Daoy (cell line): ENCODE measurements around the gene BCL11B. TPM values are rescaled to one million over a fixed set of nuclear protein-coding genes. Genes with fewer than 3 reads are reported as not detected.

Experiments used
- DNase-seq: peaks from one replicate; pipeline ENCODE4 v3.0.0-alpha.2; 2015; ENCODE audit warnings: low read depth
- total RNA-seq: library from RNA; depleted of rRNA; stranded (reverse); fragments of >200 nt; shearing (Covaris generic); gene quantifications from 2 replicates; pipeline ENCODE4 v1.2.3, GENCODE V29; 2014

BCL11B gene
- total RNA-seq, 1 experiment from 2014 or later = 4.4 TPM

DNA sequence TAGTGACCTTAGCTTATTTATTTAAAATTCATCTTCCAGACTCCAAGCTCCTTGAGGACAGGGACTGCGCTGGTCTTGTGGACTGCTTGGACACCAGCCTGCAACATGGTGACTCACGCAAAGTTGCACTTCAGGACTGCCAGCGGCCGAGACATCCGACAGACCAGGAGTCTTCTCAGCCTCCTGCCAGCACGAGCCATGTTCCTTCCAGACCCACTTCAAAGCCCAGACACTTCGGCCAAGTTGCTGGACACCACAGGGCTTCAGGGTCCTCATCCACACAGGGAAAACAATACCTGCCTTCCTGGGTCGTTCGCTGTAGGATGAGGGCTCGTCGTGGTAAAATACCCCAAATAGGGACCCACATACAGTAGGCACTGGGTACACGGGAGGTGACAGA is 88.7 kb downstream of the BCL11B start:
- DNase-seq = no peak

DNA sequence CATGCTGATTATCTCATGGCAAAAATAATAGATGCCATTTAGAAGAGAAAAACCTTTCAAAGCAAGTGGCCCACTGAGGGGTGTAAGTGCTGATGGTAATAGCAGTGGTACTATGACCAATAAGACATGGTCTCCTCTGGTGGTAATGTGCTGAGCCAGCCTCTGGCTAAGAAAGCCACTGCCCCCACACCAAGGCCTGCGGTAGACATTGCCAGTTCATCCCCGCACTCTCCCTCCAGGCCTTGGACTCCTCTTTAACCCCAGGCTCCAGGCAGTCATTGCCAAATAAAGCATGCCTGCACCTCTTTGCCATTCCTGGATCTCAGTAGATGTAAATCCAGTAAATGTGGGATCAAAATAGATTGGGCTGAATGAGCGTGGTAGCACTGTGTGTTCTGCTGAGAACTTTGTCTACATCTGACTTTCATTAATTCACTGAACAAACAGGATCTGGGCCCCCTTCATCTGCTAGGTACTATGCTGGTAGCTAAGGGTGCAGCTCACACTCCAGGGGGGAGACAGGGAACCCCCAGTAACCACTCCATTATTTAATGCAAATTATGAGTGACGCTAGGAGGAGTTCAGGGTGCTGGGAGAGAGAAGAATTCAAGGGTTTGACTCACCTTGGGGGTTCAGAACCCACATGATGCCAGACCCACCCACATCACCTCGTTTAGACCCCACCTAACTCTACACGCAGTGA is 89.3 kb downstream of the BCL11B start:
- DNase-seq = no peak

DNA sequence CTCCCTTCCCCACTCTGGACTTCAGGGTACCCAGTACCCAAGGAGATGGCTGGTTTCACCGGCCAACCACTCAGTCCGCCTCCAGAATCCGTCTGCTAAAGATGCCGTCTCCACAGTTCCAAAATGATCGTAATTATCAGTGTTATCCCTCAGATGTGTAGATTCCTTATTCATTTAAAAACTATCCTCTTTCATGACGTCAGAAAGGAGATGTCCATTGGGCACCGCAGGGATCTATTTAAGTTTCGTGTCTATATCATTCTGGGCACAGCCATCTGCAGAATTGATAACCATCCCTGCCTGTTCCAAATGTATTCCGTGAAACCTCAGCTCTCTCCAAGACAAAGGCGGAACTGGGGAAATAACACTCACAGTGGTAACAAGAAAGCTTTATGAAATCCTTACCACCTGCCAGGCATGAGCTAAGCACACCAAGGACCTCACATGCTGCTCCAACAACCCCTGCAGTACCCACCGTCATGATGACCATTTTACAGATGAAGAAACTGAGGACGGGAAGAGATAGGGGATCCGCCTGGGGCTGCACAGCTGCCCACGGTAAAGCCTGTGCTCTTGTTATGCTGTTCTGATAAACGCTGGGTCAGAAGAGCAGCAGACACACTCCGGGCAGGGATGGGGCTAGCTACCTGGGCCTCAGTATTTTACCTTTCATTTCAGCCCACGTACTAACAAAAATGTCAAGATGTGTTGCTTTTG is 90.0 kb downstream of the BCL11B start:
- no peak for DNase-seq

DNA sequence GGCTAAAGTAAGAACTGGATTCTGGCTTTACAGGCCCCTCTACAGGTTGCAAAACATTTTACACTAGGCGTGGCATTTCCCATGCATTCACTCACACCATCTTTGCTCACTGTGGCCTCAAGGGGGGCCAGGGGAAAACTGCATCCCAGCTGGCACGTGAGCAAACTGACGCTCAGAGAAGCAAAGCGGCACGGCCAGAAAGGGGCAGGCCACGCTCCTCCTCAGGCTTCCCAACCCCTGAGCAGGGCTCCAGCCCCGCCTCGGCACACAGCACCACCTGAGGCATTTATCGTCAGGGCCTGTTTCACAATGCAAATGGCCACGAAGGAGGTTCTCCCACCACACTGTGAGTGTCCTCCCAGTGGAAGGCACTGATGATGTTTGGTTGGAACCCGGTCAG is 90.8 kb downstream of the BCL11B start:
- no peak for DNase-seq

DNA sequence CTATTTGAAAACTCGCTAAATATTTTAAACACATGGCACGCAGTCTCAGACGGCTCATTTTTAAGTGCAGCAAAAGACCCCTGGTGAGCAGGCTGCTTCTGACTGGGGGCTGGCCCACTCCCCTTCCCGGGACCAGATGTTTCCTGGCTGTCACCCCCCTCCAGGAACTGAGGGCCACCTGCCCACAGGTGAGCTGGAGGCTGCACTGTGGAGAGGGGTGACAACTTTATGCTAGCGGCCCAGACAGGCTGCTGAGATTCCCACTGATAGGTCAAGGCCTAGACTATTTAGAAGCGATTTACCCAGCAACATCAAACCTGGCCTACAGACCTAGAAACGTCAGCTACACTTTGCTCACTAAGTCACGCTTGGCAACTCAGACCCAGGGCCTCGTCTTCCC is 92.1 kb downstream of the BCL11B start:
- DNase-seq = no peak

DNA sequence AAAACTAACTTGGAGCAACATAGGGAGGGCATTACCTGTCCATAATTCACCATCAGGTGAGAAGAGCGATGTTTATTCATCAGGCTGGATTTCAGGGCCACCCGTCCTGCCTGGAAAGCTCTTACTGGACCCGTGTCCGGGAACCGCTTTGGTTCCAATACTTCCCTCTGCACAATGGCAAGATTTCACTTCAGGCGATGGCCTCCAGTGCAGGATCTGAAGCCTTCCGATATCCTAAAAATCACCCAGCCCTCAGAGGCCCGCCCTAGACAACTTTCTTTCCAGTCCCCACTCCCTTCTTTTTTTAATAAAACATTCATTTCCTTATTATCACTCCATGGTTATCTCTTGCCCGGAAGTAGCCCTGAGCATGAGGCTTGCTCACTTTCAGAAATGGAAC is 92.5 kb downstream of the BCL11B start:
- DNase-seq = no peak

DNA sequence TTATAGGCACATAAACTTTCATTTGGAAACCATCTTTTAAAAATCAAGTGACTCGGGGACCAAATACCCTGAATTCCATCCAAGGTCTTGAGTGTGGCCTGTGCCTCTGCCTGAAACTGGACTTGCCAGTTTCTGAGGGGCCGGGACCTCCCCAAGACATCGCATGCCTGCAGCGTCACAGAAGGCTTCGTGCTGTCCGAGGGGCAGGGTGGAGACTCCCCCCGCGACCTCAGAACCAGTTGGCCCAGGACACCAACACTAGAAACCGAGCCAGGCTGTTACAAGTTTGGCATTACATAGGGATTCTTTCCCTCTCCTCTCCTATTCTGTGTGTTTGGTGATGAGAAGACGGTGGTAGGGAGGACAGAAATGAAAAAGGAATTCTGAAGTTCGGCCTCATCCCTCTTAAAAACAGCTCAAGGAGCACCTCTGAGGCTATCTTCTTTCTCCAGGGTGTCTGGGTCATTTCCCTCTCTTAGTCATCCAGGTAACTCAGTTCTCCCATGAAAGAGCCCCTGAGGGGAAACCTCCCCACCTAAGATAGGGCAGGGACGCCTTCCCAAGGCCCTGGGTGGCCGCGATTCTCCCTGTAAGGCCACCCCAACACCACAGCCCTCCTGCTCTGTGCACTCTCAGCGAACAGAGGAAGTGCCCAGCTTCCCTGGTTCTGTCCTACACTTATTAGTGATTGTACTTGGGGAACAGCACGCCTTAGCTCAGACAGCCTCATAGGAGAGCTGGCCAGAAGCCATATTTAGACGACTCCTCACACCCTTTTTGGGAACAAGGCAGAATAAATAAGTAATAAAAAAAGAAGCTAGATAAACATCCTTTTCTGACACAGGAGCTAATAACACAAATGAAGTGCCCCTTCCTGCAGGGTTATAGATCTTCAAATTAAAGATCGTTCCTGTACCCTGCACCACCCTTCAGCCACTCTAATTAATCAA is 93.8 kb downstream of the BCL11B start:
- no peak for DNase-seq

DNA sequence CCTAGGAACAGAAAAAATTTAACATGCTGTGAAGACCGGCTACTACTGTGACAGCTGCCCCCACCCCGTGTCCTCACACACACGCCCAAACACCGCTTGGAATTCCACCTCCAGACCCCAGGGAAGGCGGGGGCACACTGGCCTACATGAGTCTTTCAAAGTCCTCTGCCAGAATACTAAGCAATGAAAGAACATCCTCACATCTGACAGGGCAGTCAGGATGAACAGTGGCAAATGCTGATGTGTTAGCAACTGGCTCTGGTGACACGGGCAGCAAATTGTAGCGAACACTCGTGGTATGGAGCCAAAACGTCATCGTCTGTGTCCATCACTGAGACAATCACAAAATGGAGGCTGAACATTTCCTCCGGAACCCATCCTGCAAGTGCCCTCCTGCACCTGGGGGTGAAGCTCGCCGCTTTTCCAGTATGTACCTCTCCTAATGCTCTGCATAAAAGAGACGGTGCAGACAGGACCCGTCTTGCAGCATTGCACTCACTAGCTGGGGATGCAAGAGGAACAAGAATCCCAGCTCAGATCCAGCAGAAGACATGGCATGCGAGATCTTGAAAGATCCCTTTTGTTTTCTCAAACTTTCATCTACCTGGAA is 94.8 kb downstream of the BCL11B start:
- no peak for DNase-seq

DNA sequence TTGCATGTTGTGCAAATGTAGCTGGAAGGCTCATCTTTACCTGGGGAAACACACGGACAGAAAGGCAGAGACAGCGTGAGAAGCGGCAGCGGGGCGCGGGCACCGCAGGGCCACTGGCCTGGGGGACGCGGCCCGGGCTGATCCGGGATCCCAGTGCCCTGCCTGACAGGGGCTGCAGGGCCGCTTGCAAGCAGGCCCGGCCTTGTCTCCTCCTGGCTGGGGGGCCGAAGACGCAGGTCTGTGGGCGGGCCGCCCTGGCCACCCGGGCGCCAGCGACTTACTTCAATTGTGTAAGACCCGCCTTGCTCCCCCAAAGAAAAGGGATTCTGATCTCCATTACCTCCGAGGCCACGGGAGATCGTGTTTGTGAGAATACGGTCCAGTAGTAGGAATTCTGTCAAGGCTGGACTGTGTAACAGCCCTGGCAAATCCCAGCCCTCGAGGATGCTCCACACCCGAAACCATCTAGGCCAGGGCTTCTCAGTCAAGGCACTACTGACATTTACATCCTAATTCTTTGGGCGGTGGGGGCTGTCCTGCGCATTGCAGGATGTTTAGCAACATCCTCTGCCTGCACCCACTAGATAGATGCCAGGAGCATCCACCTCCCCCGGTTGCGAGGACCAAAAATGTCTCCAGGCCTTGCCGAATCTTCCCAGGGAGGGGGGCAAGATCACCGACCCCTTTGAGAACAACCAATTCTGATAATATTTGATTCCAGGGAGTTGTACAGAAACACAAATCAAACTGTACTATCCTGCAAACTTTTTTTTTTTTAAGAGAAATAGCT is 95.6 kb downstream of the BCL11B start:
- no peak for DNase-seq

DNA sequence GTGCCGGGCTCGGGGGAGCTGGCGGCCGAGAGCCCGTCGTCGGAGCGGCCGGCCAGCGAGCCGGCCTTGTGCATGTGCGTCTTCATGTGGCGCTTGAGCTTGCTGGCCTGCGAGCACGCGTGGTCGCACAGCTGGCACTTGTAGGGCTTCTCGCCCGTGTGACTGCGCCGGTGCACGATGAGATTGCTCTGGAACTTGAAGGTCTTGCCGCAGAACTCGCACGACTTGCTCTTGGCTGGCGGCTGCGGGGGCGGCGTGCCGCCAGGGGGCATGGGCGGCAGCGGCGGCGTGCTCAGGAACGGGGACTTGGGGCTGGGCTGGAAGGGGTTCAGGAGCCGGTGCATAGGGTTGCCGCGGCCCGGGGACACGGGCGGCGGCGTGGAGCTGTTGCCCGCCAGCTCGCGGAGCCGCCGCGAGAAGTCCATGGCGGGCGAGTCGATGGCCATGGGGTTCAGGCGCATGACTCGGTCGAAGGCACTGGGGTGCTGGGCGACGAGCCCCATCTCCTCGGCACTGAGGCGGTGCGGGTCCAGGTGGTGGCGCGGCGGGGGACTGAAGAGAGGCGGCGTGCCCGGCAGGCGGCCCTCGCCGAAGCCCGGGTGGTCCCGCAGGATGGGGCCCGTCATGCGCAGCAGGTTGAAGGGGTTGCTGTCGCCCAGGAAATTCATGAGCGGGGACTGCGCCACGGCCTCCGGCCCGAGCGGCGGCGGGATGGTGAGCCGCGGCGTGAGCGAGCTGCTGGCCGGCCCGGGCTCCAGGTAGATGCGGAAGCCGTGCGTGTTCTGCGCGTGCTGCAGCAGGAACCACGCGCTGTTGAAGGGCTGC is 96.5 kb downstream of the BCL11B start:
- DNase-seq = no peak

DNA sequence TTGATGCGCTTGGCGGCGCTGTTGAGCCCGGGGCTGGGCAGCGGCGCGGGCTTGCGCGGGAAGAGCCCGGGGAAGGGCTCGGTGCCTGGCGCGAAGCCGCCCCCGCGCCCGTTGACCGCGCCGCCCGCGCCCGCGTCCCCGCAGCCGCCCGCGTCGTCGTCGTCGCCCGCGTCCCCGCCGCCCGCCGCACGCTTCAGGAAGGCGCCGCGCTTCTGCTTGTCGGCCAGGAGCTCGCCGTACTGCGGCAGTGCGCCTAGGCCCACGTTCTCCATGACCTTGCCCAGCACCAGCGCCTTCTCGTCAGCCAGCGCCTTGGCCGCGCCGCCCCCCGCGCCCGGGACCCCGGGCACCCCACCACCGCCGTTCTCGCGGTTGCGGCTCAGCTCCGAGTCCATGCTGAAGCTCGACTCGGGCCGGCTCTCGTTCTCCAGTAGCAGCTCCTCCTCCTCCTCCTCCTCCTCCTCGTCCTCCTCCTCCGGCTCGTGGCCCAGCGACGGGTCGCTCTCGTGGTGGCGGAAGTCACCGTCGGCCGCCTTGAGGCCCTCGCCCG is 97.2 kb downstream of the BCL11B start:
- DNase-seq = no peak

DNA sequence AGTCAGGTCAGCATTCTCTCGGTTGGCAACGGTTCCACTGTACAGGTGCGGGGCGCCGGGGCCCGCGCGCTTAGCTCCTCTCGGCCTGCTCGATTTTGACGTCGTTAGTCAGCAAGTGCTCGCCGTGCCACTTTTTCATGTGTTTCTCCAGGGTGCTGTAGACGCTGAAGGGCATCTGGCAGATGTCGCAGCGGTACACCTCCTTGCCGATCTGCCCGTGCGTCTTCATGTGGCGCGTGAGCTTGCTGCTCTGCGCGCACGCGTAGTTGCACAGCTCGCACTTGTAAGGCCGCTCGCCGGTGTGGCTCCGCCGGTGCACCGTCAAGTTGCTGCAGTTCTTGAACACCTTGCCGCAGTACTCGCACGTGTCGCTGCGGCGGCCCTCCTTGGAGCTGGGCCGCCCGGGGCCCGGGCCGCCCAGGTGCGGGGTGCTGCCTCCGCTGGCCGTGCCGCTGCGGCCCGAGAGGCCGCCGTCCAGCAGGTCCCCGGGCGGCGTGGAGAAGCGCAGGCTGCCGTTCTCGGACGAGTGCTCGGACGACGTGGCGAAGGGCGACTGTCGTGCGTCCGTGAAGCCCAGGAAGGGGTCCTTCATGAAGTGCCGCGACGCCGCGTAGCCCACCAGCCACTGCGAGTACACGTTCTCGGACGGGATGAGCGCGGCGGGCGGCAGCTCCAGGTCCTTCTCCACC is 97.8 kb downstream of the BCL11B start:
- DNase-seq = no peak

DNA sequence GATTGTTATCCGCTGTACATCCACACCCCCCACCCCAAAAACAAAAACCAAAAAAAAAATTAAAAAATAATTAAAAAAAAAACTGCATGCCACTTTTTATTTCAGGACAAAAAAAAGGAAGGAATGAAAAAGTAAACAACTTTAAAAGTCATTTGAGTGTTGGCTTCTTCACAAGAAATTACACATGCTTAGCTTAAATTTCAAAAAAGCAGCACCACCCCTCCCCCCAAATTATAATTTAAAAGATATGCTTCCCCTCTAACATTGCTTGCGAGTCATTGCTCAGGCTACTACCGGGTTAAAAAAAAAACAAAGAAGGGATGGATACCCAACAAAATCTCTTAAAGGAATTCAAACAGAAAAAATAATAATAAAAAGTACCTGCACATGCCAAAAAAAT is 98.5 kb downstream of the BCL11B start:
- DNase-seq = no peak

DNA sequence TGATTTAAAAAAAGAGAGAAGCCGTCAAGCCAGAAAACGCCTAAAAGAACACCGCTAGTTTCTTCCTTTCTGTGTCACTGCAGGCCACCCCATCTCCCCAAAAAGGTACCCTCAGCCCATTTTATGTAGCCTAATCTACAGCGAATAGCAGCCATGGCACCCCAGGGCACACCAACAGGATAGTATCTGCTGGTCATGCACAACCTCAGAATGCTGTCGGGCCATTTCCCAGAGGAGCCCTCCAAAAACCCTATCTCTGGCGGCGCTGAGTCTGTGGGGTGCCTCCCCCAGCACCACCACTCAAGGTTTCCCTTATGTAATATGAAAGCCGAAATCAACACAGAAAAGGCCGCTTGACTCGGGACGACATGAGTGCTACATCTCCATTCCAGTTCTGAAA is 98.9 kb downstream of the BCL11B start:
- no peak for DNase-seq

DNA sequence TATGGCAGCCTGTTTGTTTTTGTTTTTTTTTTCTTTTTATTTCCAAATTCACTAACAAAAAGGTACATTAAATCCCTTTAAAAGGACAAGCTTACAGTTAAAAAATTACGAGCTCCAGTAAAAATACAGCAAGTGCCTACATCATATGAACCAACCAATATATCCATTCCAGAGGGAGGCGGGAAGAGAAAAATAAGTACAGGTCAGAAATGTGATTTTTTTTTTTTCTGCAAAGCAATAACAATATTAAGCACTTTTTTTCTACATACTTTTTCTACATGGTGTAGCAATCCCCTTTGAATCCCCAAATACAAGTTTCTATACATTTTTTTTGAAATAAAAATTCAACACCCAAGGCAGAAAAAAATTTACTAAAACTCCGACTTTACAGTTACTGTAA is 100.6 kb downstream of the BCL11B start:
- no peak for DNase-seq

DNA sequence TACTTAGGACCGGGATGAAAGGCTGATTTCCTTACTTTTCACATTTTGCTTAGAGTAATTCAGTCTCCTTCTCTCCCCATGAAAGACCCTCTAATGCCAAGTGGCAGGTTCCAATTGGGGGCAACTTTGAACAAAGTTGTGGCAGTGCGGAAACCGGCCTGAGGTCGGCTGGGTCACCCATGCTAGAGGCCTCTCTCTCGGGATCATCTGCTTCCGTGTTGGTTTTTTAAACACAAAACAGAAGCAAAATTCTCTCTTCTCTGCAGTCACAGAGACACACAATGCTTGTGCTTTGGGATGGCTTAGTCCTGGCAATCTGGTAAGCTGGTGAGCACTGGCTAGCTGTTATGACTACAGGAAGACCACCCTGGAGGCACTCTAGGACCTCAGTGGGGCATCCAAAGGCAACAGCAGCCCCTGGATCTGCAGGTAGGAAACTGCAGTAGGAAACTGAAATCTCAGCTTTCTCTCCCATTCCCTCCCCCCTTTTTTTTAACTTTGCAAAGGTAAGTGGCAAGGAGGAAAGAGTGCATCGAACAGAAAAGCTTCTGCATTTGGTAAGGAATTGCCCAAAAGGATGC is 102.1 kb downstream of the BCL11B start:
- DNase-seq = no peak

DNA sequence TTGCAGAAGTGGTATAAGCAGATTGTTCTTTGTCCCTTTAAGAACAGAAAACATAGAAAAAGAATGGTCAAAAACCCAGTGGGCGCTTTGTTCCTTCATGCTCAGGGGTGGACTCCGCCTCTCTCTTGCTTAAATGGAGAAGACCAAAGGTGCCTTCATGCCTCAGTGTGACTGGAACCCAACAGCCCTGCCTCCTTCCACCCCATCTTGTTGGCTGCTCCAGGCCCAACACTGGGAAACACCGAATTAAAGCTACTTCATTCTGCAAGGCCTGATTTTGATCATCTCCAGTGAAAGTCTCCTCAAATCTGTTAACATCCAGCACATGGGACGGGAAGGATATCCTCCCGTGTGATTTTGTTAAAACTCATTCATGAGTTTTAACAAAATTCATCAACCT is 103.7 kb downstream of the BCL11B start:
- no peak for DNase-seq

DNA sequence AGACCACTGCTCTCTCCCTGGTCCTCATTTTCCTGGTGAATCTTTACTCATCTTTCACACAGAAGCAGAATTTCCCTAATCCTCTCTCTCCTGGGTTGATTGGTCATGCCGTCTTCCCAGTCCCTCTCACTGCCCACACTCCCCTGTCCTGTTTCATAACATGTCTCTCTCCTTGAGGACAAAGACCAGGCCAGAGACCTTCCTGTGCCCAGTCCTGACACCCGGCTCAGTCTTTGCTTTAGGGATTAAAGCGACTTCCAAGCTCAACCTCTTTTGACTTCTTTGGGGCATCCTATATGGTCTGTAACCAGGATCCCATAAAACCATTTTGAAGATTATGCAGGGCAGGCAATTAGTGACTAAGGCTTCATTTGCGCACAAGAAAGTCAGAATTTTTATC is 105.5 kb downstream of the BCL11B start:
- DNase-seq = no peak

DNA sequence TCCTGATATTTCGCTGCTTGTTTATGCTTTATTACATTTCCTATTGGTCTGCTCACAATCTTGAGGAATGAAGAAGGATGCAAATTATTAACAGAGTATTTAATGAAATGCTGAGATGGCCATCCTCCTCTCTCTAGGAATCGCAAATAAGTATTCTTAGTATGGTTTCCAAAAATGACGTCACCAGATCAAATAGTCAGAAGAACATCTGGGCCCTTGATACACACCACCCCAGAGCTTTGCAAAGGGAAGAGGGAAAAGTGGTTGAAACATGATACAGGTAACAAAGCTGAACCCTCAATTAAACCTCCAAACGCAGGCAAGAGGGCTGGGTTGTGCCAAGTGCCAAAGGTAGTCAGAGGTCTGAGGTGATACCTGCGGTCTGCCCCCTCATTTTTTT is 107.3 kb downstream of the BCL11B start:
- DNase-seq = no peak
